GM19395 (cell line): ENCODE results near the gene CEP152.

Source experiments
- ATAC-seq: cut with Tn5 transposase; IDR thresholded peaks from one replicate; pipeline ENCODE4 v1.9.1; 2021; ENCODE audit warnings: mild to moderate bottlenecking, moderate library complexity; ENCODE audit not compliant: unreplicated experiment

The CEP152 gene

DNA sequence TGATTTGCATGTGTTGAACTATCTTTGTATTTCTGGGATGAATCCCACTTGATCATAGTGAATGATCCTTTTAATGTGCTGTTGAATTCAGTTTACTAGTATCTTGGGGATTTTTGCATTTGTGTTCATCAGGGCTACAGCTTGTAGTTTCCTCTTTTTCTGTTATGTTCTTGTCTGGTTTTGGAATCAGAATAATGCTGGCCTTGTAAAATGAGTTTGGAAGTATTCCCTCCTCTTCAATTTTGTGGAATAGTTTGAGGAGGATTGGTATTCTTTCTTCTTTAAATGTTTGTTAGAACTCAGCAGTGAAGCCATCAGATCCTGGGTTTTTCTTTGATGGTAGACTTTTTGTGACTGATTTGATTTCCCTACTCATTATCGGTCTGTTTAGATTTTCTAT is 102.2 kb downstream of the CEP152 start:
- ATAC-seq, result no peak

DNA sequence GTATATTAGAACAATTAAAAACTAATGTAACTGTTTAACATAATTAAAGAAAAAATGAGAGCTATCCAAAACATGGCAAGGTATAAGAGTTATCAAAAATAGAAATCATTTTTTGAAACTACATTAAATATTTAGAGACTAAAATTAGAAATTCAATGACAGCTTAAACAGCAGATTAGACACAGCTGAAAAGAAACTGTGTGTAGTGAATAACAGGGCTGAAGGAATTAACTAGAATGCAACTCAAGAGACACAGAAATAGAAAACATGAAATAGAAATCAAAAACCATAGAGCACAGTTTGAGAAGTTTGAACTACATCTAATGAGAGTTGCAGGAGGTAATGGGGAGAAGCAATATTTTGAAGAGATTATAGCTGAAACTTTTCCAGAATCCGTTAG is 105.5 kb downstream of the CEP152 start:
- no peak for ATAC-seq

DNA sequence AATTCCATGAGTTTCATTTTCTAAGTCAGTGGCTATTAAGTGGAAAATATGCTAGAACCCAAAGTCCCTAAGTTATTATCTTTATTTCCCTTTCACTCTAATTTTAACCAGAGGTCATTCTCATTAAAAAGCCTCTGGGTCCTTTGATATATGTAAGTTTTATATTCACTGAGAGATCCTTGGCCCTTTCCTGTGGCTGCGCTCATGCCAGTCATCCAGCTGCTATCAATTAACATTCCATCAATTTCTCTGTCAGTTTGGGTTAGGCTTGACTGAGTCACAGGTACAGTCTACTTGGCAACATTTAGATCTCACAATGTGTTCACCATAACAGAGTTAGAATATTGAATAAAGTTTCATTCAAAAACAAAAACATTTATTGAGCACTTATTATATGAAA is 107.3 kb downstream of the CEP152 start:
- ATAC-seq, result no peak

DNA sequence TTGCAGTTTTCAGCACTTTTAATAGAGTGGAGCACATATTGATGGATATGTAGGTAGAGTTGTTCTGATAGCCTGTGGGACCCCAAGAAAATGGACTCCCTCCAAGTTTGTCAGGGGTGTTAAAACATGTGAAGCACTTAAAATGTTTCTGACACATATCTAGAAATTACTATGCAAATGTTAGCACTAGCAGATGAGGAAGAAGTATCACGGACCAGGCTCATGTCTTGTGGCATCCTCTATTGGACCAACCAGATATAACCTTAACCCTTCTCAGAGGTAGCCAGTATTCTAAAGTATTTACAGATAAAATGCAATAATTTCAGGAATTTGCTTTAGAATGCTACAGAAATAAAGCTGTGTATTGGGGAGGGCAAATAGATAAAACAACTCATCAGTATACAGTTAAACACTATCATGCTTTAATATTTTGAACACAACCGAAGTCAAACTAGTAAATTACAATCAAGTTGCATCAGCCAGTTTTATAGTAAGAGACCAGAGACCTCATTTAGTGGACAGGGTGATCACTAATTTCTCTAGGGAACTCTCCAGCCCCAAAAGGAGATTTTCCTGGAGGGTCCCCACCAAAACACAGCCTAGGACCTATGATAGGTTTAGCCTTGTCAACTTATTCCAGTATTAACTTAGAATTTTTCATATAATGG is 108.2 kb downstream of the CEP152 start:
- ATAC-seq, result no peak

DNA sequence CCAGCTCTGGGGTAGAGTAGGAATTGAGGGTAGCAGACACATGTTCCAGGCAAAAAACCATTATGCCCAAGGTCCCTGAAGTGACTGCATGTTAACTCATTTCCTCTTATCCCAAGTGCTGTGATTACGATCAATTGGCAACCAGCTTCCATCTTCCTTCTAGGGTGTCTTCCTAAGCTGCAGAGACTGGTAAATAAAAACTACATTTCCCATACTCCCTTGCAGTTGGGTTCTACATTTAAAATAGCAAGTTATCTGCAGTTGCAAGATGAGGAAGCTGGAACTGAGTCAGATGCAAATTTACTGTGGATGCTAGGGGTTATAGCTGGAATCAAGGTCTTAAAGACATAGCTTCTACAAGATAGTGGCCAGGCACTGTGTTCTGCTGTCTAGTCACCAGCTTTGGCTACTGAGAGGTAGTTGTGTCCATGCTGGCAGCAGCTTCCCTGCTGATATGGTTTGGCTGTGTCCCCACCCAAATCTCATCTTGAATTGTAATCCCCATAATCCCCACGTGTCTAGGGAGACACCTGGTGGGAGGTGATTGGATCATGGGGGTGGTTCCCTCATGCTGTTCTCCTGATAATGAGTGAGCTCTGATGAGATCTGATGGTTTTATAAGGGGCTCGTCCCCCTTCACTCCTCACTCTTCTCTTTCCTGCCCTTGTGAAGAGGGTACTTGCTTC is 114.1 kb downstream of the CEP152 start:
- ATAC-seq, result no peak

DNA sequence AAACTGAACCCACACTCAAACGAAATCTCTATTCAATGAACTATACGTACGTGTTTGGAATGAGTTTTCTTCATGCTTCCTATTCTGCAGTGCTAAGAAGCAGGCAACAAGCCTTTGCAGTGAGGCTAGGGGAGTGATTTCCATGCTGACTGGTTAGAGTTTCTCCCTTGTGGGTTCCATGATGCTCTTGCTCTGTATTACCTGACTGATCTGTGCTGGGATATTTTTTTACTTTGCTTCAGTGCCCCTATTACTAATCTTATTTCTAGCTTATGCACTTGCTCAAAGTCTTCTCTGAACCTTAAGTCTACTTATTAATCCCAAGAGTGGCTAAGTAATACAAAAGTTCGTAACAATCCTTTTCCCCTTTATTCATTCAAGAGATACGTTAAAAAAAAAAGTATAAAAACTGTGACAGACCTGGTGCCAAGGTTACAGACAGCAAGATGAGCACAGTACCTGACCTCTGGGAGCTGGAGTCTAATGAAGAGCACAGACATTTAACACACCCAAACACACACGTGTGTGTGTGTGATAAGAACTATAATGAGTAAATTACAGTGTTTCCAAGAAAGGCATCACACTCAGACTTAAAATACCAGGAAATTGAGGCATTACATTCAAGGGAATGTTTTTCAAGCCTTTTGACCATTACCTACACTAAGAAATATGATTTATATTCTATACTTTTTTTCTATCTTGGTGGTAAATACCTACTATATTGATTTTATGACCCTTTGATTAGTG is 114.9 kb downstream of the CEP152 start:
- ATAC-seq, result no peak

DNA sequence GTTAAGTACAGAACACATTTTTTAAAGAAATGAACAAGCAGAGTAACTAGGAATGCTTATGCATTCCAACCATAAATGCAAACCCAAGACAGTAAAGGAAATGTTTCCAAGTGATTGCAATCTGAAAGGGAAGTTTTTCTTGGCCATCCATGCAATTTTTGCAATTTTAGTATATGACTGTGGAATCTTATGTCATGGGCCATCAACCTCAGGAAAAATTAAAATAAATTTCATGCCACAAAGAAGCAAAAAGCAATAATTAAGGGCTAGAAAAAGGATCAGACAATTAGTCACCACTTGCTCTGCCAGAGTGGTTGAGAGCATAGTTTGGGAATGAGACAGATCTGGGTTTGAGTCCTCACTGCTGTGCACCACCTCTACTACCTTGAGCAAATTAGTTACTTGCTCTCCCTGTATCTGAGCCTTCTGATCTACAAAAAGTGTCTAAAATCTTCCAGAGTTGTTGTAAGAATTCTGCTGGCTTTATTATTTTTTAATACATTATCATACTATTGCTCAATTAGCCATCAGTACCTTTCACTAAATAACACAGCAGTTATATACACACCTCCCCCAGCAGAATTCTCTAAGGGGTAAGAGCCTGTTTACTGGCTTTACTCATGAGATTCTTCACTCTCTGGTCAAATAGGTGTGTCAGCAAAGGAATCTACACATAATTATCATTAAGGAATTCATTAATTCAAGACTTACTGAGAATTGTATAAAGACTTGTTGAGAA is 115.6 kb downstream of the CEP152 start:
- no peak for ATAC-seq

DNA sequence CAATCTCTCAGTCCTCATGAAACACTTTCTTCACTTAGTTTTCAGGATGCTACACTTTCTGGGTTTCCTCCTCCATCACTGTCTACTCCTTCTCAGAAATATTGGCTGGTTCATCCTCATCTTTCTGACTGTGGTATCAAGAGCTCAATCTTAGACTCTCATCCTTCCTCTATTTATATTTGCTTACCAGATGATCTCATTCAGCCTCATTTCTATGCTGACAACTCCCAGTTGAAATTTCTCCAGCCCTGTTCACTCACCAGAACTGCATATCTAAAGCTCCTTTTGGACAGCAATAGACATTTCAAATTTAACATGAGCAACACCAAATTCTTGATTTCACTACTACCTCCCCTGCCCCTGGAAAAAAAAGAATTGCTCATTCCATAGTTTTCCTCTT is 117.4 kb downstream of the CEP152 start:
- no peak for ATAC-seq

DNA sequence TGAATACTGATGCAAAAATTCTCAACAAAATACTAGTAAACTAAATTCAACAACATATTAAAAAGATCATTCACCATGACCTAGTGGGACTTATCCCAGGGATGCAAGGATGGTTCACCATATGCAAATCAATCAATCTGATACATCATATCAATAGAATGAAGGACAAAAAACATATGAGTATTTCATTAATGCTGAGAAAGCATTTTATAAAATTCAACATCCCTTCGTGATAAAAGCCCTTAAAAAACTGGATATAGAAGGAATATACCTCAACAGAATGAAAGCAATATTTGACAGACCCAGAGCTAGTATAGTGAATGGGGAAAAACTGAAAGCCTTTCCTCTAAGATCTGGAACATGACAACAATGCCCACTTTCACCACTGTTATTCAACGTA is 122.4 kb downstream of the CEP152 start:
- ATAC-seq, result no peak
